CD1c-positive myeloid dendritic cell (primary cell): ENCODE measurements around the gene UNC13B.
"Not testable (repeated sequence)": the region's sequence is repeated elsewhere in the genome, so short reads cannot be mapped to it uniquely, and the experiment has no call there.

Source experiments
- DNase-seq: peaks from one replicate; pipeline ENCODE4 v3.0.0-alpha.2; 2016; ENCODE audit errors: extremely low spot score

Gene UNC13B

DNA sequence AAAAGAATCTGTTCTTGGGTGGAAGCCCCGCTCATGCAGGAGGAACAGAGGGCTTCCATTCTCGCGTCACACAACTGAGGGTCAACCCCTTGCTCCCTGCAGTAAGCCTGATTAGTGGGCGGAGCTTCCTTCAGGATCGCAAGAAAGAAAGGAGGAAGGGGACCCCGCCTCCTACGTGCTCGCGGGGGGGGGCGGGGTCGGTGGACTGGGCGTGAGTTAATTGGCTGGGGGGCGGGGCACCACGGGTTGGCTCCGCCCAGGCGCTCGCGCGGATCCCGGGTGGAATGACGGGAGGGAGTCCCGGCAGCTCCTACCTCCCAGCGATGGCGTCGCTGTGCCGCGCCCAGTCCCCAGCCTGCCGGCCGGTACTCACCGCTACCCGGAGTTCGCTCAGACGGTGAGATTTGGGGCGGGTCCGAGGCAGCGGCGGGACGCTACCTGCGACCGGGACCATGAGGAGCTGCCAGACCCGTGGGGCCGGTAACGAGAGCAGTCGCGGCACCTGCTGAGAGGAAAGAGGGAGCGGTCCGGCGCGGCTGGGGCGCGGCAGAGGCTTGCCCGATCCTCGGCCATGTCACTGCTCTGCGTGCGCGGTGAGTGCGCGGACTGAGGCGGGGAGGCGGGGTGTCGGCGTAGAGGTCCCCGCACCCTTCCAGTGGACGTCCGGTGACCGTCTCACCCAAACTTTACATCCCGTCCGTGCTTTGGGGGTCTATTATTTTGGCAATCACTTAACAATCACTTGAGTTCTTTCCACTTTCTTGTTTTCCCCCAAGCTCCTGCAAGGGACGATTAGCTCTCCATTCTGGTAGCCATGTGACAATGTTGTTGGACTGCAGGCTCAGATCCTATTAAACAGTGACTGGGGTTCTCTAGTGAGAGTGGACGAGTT lies at the start of gene UNC13B:
Gene UNC13B, plus strand, starts transcription at position 297 of the 892 bp plus-strand sequence. Its CDS starts 275 bp downstream, at position 572.
- peak; percentile 91 for DNase-seq

DNA sequence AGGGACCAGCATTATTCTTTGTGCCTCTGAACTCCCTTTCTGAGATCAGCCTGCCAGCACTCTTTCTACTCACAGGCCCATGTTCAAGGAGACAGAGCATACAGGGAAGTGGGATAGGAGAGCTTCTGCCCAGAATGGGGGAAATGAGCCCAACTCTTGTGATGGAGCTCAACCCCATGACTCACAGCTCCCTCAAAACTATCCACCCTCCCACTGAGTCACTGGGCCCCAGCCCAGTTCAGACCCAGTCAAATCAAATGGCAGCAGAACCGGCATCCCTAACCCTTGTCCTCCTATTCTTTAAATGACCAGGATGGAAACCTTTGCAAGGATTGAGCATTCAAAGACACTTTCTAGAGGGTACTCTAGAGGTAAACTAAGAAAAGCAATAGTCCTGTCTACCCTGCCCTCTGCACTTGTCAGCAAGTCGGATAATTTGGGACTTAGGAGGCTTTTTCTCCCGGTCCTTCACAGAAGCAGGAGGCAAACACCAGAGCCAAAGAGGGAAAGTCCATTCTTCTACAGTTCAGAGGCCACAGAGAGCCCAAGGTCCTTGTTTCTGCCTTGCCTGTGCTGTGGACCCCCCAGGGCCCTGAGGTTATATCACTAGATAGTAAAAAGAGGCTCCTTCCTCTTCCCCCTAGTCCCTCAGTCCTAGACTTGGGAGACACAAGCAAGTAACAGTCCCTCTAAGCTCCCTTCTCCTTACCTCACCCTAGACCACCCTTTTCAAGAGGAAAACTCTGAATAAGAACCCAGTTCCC lies 49.4 kb upstream of the UNC13B start:
- peak; percentile 86 for DNase-seq

DNA sequence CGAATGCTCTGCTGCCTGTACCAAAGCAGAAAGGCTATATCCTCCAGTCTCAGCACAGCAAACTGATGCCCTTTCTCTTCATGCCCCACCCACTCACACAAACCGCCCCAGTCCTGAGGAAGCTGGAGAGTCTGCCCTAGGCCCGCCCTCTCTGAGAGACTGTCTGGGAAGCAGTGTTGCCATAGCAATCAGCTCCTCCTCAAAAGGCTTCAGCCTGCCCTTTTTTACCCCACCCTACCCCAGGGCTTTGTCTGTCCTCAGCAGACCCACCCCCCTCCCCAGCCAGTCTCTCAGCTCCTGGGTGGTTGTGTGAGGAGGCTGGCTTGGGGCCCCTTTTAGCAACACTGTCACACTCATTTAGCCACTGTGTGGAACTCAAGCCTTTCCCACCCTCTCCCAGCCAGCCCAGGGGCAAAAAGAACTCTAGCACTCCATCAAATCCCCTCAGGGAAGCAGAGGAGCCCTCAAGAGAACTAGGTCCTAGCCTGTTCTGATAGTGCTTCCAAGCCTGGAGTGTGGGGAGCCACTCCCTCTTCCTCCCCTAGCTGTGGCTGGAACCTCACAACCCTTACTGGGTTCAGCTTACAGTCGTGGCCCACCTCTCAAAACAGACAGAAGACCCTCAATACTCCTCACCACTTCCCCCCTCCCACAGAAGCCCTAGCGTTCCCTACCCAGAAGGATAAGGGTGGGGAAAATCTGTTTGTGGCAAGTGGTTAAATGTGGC lies 47.5 kb upstream of the UNC13B start:
- DNase-seq: peak; percentile 94

DNA sequence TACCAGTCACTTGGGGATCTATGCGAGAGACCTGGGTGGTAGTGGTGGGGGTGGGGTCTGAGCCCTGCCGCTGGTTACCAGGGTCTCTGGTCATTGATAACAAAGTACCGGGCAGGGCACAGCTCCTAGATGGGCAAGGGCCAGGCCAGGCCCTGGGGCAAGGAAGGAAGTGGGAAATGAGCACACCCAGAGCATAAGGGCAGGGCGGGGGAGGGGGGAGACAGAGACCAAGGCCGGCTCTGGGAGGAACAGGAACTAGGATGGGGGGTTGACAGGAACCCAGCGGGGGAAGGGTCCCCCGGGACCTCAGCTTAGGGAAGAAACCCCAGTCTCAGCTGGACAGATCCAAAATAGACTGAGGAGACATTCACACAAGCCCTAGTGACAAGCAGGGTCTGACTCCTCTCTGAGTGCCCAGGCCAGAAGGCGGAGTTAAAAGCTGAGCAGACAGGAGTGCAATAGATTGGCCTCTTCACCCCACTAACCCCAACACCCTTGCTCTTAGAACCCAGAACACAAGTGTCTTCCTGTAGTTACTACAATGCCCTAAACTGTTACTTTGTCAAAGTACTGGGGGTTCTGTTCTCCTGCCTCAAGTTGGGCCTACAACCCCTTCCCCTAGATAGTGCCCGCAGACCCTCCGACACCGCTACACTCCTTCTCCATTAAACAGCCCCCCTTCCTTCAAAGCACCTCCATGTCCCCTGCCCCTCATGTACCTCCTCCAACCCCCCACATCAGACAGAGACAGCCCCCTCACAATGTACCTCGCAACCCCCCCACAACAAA lies 46.8 kb upstream of the UNC13B start:
- peak; percentile 86 for DNase-seq

DNA sequence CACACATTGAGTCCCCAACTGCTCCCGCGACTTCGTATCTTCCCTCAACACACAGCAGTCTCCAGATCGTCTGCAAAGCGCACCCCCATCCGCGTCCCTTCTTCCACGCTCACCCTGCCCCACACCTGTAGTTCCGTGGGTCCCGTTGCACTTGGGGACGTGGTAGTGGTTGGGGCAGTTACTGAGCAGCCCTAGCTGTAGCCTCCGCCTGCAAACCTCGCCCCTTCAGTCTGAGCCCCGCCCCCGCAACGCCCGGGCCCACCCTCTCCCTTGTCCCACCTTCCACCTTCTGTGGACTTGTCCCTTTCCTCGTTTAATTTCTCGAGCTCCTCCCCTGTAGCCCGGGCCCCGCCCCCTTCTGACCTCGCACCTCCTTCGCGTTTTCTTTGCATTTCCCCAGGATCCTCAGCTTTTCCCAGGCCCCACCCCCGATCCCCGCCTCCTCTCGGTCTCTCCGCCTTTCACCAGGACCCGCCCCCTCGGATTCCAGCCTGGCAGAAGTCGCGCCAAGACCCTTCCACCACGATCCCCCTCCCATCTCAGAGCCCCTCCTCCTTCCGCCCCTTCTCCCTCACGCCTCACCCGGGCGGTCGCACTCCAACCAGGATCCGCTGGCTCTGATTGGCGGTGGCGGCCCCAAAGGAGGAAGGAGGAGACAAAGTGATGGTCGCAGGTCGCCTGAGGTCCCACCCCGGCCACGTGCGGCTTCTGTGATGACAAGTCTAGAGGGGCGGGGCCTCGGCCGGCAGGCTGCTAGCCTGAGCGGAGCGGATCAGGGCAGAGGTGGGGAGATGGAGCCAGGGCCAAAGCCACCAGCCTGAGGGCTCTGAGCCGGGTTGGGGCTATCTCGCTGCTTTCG lies 45.9 kb upstream of the UNC13B start, which contains the start of gene ATOSB:
Gene ATOSB, minus strand, starts transcription at position 183 of the 859 bp plus-strand sequence. CDS start 7,588 bp downstream, outside the sequence.
- DNase-seq: peak; percentile 97

DNA sequence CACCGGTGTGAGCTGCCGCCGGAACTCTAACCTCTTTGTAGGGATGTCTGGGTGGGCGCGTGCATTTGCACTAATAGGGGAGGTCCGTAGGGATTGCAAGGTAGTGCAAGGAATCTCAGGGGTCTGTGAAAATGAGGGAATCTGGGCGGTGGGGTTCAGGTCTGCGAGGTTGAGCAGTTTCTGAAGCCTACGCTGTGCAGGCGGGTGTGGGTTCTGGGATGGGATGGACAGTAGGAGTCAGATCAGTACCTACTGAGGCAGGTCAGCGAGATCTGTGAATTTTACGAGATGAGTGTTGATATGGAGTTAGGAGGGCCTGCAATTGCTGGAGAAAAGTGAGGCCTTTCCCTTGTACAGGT lies 45.3 kb upstream of the UNC13B start:
- no peak for DNase-seq

DNA sequence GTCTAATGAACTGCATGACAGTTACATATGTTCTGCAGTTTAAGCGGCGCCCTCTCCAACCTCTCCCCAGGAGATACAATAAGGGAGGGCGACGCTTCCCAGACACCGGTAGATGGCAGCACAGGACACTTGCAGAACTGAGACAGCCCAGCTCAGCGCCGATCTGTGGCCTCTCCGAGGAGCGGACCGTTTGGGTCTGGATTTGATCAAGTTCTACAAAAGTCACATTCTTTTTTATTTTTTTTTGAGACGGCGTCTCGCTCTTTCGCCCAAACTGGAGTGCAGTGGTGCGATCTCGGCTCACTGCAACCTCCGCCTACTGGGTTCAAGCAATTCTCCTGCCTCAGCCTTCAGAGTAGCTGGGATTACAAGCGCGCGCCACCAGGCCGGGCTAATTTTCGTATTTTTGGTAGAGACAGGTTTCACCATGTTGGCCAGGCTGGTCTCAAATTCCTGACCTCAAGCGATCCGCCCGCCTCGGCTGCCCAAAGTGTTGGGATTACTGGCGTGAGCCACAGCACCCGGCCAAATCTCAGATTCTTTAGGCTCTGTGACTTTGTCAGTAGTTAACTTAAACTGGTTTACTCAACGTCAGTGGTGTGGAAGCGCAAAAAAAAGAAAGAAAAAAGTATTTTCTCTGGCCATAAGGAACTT lies 44.8 kb upstream of the UNC13B start:
- peak; percentile 94 for DNase-seq

DNA sequence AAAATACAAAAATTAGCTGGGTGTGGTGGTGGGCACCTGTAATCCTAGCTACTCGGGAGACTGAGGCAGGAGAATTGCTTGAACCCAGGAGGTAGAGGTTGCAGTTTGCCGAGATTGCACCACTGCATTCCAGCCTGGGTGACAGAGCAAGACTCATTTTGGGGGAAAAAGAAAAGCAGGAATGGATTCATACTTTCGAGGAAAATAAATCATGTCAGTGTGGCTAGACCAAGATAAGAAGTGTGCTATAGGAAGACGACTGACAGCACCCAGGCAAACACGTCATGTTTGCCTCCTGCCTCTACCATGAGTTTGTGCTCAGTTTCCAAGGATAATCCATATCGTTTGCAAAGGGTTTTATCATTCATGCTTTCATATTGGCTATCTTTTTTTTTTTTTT lies 26.9 kb upstream of the UNC13B start:
- no peak for DNase-seq

DNA sequence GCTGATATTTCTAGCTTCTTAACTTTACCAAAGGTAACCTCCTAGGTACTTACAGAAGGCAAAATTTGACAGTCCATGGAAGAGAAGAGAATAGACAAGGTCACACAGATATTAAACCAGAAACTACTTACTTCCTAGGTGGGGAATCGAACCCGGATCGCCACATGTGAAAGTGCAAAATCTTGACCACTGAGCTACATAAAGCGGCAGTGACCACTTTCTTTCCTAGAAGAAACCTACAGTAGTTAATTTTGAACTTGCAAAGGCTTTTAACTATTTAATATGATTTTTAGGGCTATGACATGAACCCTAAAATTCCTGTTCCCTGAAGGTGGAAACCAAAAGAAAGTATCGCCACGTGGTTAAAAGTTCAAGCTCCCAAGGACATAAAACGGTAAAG lies 25.8 kb upstream of the UNC13B start:
- DNase-seq: no peak

DNA sequence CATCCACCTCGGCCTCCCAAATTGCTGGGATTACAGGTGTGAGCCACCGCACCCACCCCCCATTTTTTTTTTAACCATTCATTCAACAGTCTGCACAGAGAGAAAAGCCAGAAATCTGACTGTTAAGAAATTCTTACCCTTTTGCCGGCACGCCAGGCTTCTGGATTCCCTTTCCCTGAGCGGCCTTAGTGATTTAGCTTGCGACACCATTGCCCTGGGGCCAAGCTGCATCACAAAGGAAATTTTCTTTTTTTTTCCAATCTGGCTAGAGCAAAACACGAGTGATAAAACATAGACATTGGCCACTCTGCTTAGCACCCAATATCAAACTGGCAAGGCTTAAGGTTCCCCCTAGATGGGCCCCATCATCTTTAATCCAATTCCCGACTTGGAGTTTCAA lies 24.9 kb upstream of the UNC13B start:
- DNase-seq: no peak

DNA sequence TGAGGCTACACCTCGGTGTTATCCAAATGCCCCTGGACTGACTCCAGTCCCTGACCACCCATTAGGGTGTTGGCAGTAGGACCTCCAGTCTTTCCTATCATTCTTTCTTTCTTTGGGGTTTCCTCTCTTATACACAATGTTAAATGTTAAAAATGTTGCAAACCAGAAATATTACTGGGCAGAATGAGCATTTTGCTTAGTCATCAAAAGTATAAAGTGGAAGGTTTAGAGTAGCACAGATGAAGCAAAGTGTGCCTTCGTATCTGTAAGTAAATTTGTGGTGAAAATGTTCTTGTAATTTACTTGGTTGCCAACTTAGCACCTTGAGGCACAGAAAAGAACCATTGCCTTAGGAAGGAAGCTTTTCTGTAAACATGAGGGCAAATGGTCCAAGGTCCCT lies 21.7 kb upstream of the UNC13B start:
- DNase-seq: no peak

DNA sequence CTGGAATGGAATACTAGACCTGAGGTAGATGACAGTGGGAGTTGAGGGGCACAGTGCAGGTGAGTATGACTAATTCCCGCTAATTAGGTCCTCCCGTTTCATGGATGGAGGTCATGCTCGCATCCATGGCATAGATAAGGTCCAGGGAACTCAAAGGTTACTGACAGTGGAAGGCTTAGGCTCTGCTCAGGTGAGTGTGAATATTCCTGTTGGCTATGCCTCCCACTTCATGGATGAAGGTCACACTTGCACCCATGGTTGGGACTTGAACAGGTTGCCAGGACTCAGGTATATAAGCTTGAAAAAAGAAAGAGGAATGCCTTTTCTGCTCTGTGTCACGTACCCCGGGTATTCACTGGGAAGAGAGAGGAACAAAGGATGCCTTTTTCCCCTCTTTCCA lies 19.8 kb upstream of the UNC13B start:
- no peak for DNase-seq

DNA sequence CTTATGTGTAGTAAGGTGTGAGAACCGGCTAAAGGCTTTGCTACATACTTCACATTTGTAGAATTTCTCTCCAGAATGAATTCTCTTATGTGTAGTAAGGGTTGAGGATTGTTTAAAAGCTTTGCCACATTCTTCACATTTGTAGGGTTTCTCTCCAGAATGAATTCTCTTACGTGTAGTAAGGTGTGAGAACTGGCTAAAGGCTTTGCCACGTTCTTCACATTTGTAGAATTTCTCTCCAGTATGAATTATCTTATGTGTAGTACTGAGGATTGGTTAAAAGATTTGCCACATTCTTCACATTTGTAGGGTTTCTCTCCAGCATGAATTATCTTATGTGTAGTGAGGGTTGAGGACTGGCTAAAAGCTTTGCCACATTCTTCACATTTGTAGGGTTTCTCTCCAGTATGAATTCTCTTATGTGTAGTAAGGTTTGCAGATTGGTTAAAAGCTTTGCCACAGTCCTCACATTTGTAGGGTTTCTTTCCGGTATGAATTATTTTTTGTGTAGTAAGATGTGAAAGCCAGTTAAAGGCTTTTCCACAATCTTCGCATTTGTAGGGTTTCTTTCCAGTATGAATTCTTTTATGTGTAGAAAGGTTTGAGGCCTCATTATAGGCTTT lies 13.8 kb upstream of the UNC13B start:
- not testable (repeated sequence) for DNase-seq

DNA sequence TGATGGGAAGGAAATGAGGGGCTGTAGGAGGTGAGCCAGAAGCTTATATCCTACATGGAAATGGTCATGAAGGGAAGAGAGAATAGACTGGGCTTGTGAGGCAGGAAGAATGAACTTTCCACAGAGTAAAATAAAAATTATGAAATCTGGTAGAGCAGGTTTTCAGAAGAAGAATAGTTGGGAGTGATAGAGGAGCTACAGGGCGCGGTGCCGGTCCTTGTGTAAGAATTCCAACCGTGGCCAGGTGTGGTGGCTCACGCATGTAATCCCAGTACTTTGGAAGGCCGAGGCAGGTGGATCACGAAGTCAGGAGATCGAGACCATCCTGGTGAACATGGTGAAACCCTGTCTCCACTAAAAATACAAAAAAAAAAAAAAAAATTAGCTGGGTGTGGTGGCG lies 8.9 kb upstream of the UNC13B start:
- no peak for DNase-seq

DNA sequence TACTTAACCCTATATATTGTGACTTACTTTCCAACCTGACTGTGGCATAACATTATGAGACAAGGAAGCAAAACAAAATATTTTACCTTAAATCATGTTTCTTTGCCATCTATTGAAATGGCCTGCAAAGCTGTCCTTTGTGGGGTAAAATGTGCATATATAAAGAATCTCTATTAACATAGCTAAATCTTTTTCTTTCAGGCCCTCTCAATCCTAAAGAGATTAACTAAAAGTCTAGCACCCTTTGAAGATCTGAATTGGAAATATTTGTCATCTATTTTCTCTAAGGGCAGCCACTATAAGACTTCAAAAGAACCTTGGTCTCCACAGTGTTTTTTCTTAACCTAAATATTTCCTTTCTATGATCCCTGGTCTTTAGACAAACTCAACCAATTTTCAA lies 5.0 kb upstream of the UNC13B start:
- no peak for DNase-seq

DNA sequence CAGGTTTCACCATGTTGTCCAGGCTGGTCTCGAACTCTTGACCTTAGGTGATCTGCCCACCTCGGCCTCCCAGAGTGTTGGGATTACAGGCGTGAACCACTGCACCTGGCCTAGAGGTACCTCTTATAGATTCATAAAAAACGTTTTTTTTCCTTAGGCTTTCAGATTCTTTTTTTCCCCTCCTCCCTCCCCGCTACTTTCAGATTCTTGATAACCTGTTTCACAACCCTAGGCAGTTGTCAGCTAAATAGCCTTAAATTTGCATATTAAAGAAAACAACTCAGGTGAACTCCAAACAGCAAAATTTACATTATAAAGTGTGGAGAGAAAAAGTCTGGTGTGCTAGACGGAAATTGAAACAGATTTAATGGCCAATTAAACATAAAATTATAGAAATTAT lies 4.0 kb upstream of the UNC13B start:
- not testable (repeated sequence) for DNase-seq

DNA sequence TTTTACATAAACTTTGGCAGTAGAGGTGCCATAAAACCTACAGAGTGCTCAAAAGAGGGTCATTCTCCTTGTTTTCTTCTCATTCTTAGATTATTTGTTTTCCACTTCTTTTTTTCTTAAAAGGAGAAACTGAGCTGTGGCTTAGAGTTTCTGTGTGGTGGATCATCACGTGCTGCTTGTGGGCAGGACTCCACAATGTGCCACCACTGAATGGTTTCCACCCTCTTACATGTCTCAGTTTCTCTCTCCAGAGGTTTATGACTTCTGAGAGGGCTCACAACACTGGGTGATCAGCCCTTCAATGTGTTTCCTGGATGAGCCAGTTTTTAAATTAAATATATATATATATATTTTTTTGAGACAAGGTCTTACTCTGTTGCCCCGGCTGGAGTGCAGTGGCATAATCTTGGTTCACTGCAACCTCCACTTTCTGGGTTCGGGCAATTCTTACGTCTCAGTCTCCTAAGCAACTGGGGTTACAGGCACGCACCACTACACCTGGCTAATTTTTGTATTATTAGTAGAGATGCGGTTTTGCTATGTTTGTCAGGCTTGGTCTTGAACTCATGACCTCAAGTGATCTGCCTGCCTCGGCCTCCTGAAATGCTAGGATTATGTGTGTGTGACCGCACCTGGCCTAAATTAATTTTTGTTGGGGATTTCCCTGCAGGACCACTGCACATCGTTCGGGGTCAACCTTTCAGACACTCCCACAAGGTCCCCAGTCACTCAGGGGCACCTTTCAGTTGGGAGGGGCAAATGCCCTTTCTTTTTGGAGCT lies 3.1 kb upstream of the UNC13B start:
- DNase-seq: no peak

DNA sequence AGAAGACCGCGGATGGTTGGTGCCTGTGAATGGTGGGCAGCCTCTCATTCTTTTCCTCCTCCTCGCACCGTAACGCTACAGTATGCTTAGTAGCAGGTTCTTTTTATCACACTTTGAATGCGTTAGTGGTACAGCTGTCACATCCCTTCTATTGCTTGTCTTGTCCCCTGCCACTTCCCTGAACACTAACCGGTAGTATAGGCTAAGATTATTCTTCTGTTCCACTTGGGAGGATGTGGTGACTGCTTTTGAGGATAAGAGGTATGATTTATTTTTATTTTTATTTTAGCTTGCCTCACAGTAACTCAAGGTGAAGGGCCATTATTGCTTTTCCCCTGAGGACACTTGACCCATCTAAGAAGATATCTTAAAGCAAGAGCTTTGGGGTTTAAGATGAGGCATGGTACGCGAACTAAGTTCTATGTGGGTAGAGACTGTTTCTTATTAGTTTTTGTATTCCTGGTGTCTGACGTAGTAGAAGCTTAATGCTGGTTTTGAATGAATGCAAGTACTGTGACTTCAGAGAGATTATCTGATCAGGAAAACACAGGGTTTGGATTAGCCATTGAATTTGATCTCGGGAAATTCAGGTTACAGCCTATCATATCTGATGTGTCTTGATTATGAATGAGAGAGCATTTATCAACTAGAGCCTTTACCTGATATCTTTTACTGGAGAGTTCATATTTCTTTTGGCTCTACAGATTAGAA lies 951 bp downstream of the UNC13B start:
- peak; percentile 11 for DNase-seq
